Hepatocyte (in vitro differentiated cells): ENCODE measurements around the gene GUCY1A1. TPM values are rescaled to one million over a fixed set of nuclear protein-coding genes. Genes with fewer than 3 reads are reported as not detected.

Experiments
- DNase-seq: peaks from one replicate; pipeline ENCODE4 v3.0.0-alpha.2; 2016; ENCODE audit warnings: low spot score
- H2AFZ ChIP-seq: fragments of 200-600 bp; sonication (generic); 2 replicates; pipeline ENCODE4 v1.6.0; 2016; ENCODE audit warnings: antibody characterized with exemption, mild to moderate bottlenecking
- H3K27ac ChIP-seq: fragments of 200-600 bp; sonication (generic); 2 replicates; pipeline ENCODE4 v1.5.1; 2016; ENCODE audit warnings: mild to moderate bottlenecking
- H3K27me3 ChIP-seq: fragments of 200-600 bp; sonication (generic); 2 replicates; pipeline ENCODE4 v1.6.1; 2016
- H3K36me3 ChIP-seq: fragments of 200-600 bp; sonication (generic); replicated peaks from 2 replicates; pipeline ENCODE4 v1.5.1; 2016; ENCODE audit warnings: low read depth; ENCODE audit not compliant: insufficient read depth
- H3K4me1 ChIP-seq: fragments of 200-600 bp; sonication (generic); 2 replicates; pipeline ENCODE4 v1.5.1; 2016; ENCODE audit warnings: mild to moderate bottlenecking, moderate library complexity; ENCODE audit not compliant: insufficient read depth
- H3K4me2 ChIP-seq: fragments of 200-600 bp; sonication (generic); 2 replicates; pipeline ENCODE4 v1.6.0; 2016
- H3K4me3 ChIP-seq: fragments of 200-600 bp; sonication (generic); 2 replicates; pipeline ENCODE4 v1.5.1; 2016; ENCODE audit warnings: mild to moderate bottlenecking
- H3K79me2 ChIP-seq: fragments of 200-600 bp; sonication (generic); 2 replicates; pipeline ENCODE4 v1.6.0; 2017; ENCODE audit warnings: mild to moderate bottlenecking
- H3K9me2 ChIP-seq: fragments of 200-600 bp; sonication (generic); replicated peaks from 2 replicates; pipeline ENCODE4 v1.6.0; 2017; ENCODE audit warnings: mild to moderate bottlenecking; ENCODE audit not compliant: insufficient read depth
- H3K9me3 ChIP-seq: fragments of 200-600 bp; sonication (generic); 2 replicates; pipeline ENCODE4 v1.5.1; 2016; ENCODE audit warnings: low read depth, mild to moderate bottlenecking
- H4K20me1 ChIP-seq: fragments of 200-600 bp; sonication (generic); 2 replicates; pipeline ENCODE4 v1.6.0; 2016; ENCODE audit warnings: mild to moderate bottlenecking; ENCODE audit not compliant: insufficient read depth, poor library complexity, severe bottlenecking
- EZH2 ChIP-seq: fragments of 200-600 bp; sonication (generic); IDR thresholded peaks from 2 replicates; pipeline ENCODE4 v1.6.1; 2016; ENCODE audit warnings: antibody characterized with exemption, mild to moderate bottlenecking, borderline replicate concordance
- EZH2phosphoT487 ChIP-seq: fragments of 200-600 bp; sonication (generic); IDR thresholded peaks from one replicate; pipeline ENCODE4 v1.6.1; 2018; ENCODE audit warnings: antibody characterized with exemption, mild to moderate bottlenecking, low read depth, moderate library complexity; ENCODE audit not compliant: unreplicated experiment, severe bottlenecking
- WGBS: methylation state at CpG from one replicate; pipeline ENCODE4 v1.1.6; 2016; ENCODE audit warnings: low lambda C conversion rate; ENCODE audit errors: missing lambda C conversion rate; 5-methylcytosine and 5-hydroxymethylcytosine counted together
- polyA plus RNA-seq: library from polyadenylated mRNA; unstranded; fragments of >200 nt; fragmentation: Nextera tagmentation; extraction: Ambion mirVana; gene quantifications from 2 replicates; pipeline ENCODE4 v1.2.1, GENCODE V29; 2016
- total RNA-seq: library from RNA; depleted of rRNA; stranded (reverse); fragments of >200 nt; gene quantifications from 2 replicates; pipeline ENCODE4 v1.2.3, GENCODE V29; 2014
- TF ChIP-seq, protein P1 (sequence below): fragments of 200-600 bp; sonication (generic); IDR thresholded peaks from 2 replicates; pipeline ENCODE4 v1.5.1; 2016; ENCODE audit warnings: antibody characterized with exemption, mild to moderate bottlenecking; ENCODE audit not compliant: poor library complexity

GUCY1A1 gene
- total and polyA plus RNA-seq, 2 experiments from 2014 or later = 25.7 to 41.2 TPM

- no peaks in the 10 kb centered on the region for H3K4me1 ChIP-seq
- no peaks in the 10 kb centered on the region for H3K9me2 ChIP-seq
- TF ChIP-seq EZH2 (no peak), EZH2phosphoT487 (no peak)
- TF ChIP-seq, protein P1, sequence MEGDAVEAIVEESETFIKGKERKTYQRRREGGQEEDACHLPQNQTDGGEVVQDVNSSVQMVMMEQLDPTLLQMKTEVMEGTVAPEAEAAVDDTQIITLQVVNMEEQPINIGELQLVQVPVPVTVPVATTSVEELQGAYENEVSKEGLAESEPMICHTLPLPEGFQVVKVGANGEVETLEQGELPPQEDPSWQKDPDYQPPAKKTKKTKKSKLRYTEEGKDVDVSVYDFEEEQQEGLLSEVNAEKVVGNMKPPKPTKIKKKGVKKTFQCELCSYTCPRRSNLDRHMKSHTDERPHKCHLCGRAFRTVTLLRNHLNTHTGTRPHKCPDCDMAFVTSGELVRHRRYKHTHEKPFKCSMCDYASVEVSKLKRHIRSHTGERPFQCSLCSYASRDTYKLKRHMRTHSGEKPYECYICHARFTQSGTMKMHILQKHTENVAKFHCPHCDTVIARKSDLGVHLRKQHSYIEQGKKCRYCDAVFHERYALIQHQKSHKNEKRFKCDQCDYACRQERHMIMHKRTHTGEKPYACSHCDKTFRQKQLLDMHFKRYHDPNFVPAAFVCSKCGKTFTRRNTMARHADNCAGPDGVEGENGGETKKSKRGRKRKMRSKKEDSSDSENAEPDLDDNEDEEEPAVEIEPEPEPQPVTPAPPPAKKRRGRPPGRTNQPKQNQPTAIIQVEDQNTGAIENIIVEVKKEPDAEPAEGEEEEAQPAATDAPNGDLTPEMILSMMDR = no peak
- no peak overlapping the region for H3K27ac ChIP-seq
- DNase-seq = no peak
- no peak overlapping the region for H3K4me3 ChIP-seq
- no peak overlapping the region for H2AFZ ChIP-seq
- H3K9me3 ChIP-seq = no peaks in the 10 kb centered on the region
- no peak overlapping the region for H3K4me2 ChIP-seq
- H3K36me3 ChIP-seq = no peaks in the 10 kb centered on the region
- no peaks in the 10 kb centered on the region for H3K27me3 ChIP-seq
- H3K79me2 ChIP-seq = no peaks in the 10 kb centered on the region
- H4K20me1 ChIP-seq = no peaks in the 10 kb centered on the region
- WGBS = 89% methylated on average over 1 of the region's 1 CpG
Observed at GRCh38 chr4:155734951-155735350, 68.3 kb downstream of the GUCY1A1 start.

GRCh38 chr4:155735496-155735895 lies 68.8 kb downstream of the GUCY1A1 start:
- H2AFZ ChIP-seq = no peak overlapping the region
- no peak overlapping the region for H3K27ac ChIP-seq
- DNase-seq = no peak
- TF ChIP-seq, protein P1 = no peak
- TF ChIP-seq EZH2phosphoT487 (no peak), EZH2 (no peak)
- H3K9me2 ChIP-seq = no peaks in the 10 kb centered on the region
- no peaks in the 10 kb centered on the region for H3K79me2 ChIP-seq
- no peak overlapping the region for H3K4me2 ChIP-seq
- no peaks in the 10 kb centered on the region for H3K9me3 ChIP-seq
- no peaks in the 10 kb centered on the region for H3K36me3 ChIP-seq
- no peak overlapping the region for H3K4me3 ChIP-seq
- H4K20me1 ChIP-seq = no peaks in the 10 kb centered on the region
- no peaks in the 10 kb centered on the region for H3K27me3 ChIP-seq
- no peaks in the 10 kb centered on the region for H3K4me1 ChIP-seq

GRCh38 chr4:155738548-155738947 lies 71.9 kb downstream of the GUCY1A1 start:
- H3K9me2 ChIP-seq = no peaks in the 10 kb centered on the region

More at GRCh38 chr4:155738548-155738947, 71.9 kb downstream of the GUCY1A1 start:
- 91% methylated on average over 2 of the region's 2 CpGs for WGBS
- H4K20me1 ChIP-seq = no peaks in the 10 kb centered on the region
- no peak overlapping the region for H3K27ac ChIP-seq
- no peaks in the 10 kb centered on the region for H3K79me2 ChIP-seq
- H2AFZ ChIP-seq = no peak overlapping the region
- TF ChIP-seq EZH2 = no peak
- TF ChIP-seq, protein P1 = no peak
- TF ChIP-seq EZH2phosphoT487 = no peak
- H3K27me3 ChIP-seq = no peaks in the 10 kb centered on the region
- no peak for DNase-seq
- no peak overlapping the region for H3K4me2 ChIP-seq
- no peaks in the 10 kb centered on the region for H3K4me1 ChIP-seq
- H3K4me3 ChIP-seq = no peak overlapping the region
- no peaks in the 10 kb centered on the region for H3K9me3 ChIP-seq
- H3K36me3 ChIP-seq = no peaks in the 10 kb centered on the region
